HepG2 (cell line): ENCODE measurements around the gene FAM209B. TPM values are rescaled to one million over a fixed set of nuclear protein-coding genes. Genes with fewer than 3 reads are reported as not detected.

ENCODE experiments used
- BORCS8-MEF2B ChIP-seq: sonication (generic); formaldehyde crosslinking; IDR thresholded peaks from 2 replicates; pipeline ENCODE4 v1.8.0; 2022; ENCODE audit warnings: mild to moderate bottlenecking, missing genetic modification reagents
- DNMT3B ChIP-seq: conservative IDR thresholded peaks from 2 replicates; pipeline ENCODE4 v1.6.1; 2016; ENCODE audit warnings: missing biosample characterization, control low read depth
- EED ChIP-seq: sonication (generic); formaldehyde crosslinking; IDR thresholded peaks from 2 replicates; pipeline ENCODE4 v1.5.0; 2020; ENCODE audit warnings: mild to moderate bottlenecking, missing genetic modification reagents
- ELF3 ChIP-seq: IDR thresholded peaks from 2 replicates; pipeline ENCODE4 v1.6.1; 2016; ENCODE audit warnings: missing genetic modification reagents, missing compliant biosample characterization
- GATAD2A ChIP-seq: IDR thresholded peaks from 2 replicates; pipeline ENCODE4 v1.6.1; 2016
- HNF4A ChIP-seq: sonication (generic); formaldehyde crosslinking; IDR thresholded peaks from 2 replicates; pipeline ENCODE4 v1.4.0; 2020; ENCODE audit warnings: missing genetic modification reagents
- MAFF ChIP-seq: IDR thresholded peaks from 2 replicates; pipeline ENCODE4 v1.6.1; 2011; ENCODE audit warnings: low read depth, low read length, improper control_type of control experiment
- MAZ ChIP-seq, 2 experiments: sonication (generic) in 1 of 2; formaldehyde crosslinking in 1 of 2; IDR thresholded peaks; 2 replicates each; pipeline versions ENCODE4 v1.5.0 to v1.6.1; 2012 to 2020; ENCODE audit warnings: low read depth in 2 of 2, mild to moderate bottlenecking in 2 of 2, borderline replicate concordance in 1 of 2, improper control_type of control experiment in 1 of 2, low read length in 1 of 2, missing genetic modification reagents in 1 of 2, moderate library complexity in 1 of 2
- MED1 ChIP-seq: sonication (generic); formaldehyde crosslinking; IDR thresholded peaks from 2 replicates; pipeline ENCODE4 v1.4.0; 2020; ENCODE audit warnings: missing genetic modification reagents
- MED8 ChIP-seq: sonication (generic); formaldehyde crosslinking; IDR thresholded peaks from 2 replicates; pipeline ENCODE4 v1.8.1; 2023; ENCODE audit warnings: mild to moderate bottlenecking, missing genetic modification reagents; ENCODE audit not compliant: insufficient replicate concordance
- NFYC ChIP-seq: IDR thresholded peaks from 2 replicates; pipeline ENCODE4 v1.6.1; 2016; ENCODE audit warnings: missing genetic modification reagents, missing compliant biosample characterization
- NR2F2 ChIP-seq: IDR thresholded peaks from 2 replicates; pipeline ENCODE4 v1.6.1; 2012; ENCODE audit warnings: low read depth, inconsistent platforms, borderline replicate concordance
- PHF5A ChIP-seq: IDR thresholded peaks from one replicate; pipeline ENCODE4 v1.6.1; 2018; ENCODE audit warnings: low read depth, missing genetic modification reagents; ENCODE audit not compliant: unreplicated experiment
- REPIN1 ChIP-seq: sonication (generic); formaldehyde crosslinking; IDR thresholded peaks from 2 replicates; pipeline ENCODE4 v1.8.0; 2022; ENCODE audit warnings: missing genetic modification reagents, low read depth, mild to moderate bottlenecking, borderline replicate concordance
- REXO4 ChIP-seq: sonication (generic); formaldehyde crosslinking; IDR thresholded peaks from 2 replicates; pipeline ENCODE4 v1.8.0; 2022; ENCODE audit warnings: missing genetic modification reagents, mild to moderate bottlenecking, borderline replicate concordance
- RFX5 ChIP-seq: IDR thresholded peaks from 2 replicates; pipeline ENCODE4 v1.6.1; 2011; ENCODE audit warnings: low read depth, low read length, improper control_type of control experiment
- SAFB2 ChIP-seq: sonication (generic); formaldehyde crosslinking; IDR thresholded peaks from 2 replicates; pipeline ENCODE4 v1.5.1; 2020; ENCODE audit warnings: missing genetic modification reagents, low read depth, mild to moderate bottlenecking, borderline replicate concordance
- THYN1 ChIP-seq: sonication (generic); formaldehyde crosslinking; IDR thresholded peaks from 2 replicates; pipeline ENCODE4 v1.8.1; 2023; ENCODE audit warnings: low read depth, mild to moderate bottlenecking, moderate library complexity, missing genetic modification reagents, borderline replicate concordance
- ZC3H4 ChIP-seq: sonication (generic); formaldehyde crosslinking; IDR thresholded peaks from 2 replicates; pipeline ENCODE4 v1.4.0; 2020; ENCODE audit warnings: missing genetic modification reagents, borderline replicate concordance
- ZNF12 ChIP-seq: sonication (generic); formaldehyde crosslinking; IDR thresholded peaks from 2 replicates; pipeline ENCODE4 v1.5.0; 2020; ENCODE audit warnings: missing genetic modification reagents
- ZNF468 ChIP-seq: sonication (generic); formaldehyde crosslinking; IDR thresholded peaks from 2 replicates; pipeline ENCODE4 v1.8.0; 2022; ENCODE audit warnings: mild to moderate bottlenecking, moderate library complexity, missing genetic modification reagents
- ZNF546 ChIP-seq: sonication (generic); formaldehyde crosslinking; conservative IDR thresholded peaks from 2 replicates; pipeline ENCODE4 v1.8.1; 2023; ENCODE audit warnings: mild to moderate bottlenecking, missing genetic modification reagents
- ZNF607 ChIP-seq: sonication (generic); formaldehyde crosslinking; IDR thresholded peaks from 2 replicates; pipeline ENCODE4 v1.5.1; 2020; ENCODE audit warnings: missing genetic modification reagents, mild to moderate bottlenecking, borderline replicate concordance
- ZNF678 ChIP-seq: sonication (generic); formaldehyde crosslinking; IDR thresholded peaks from 2 replicates; pipeline ENCODE4 v1.4.0; 2020; ENCODE audit warnings: mild to moderate bottlenecking, missing genetic modification reagents
- ZNF761 ChIP-seq: sonication (generic); formaldehyde crosslinking; conservative IDR thresholded peaks from 2 replicates; pipeline ENCODE4 v1.4.0; 2020; ENCODE audit warnings: mild to moderate bottlenecking, missing genetic modification reagents
- ZNF788 ChIP-seq: sonication (generic); formaldehyde crosslinking; IDR thresholded peaks from 2 replicates; pipeline ENCODE4 v1.5.0; 2020; ENCODE audit warnings: mild to moderate bottlenecking, missing genetic modification reagents, borderline replicate concordance
- polyA plus RNA-seq, 8 experiments: library from polyadenylated mRNA; depleted of rRNA in 3 of 8; stranded (reverse) in 7 of 8; unstranded in 1 of 8; fragments of >200 nt; fragmentation: Illumina TruSeq in 4 of 8; extraction: Trizol in 4 of 8; gene quantifications; 2 replicates each; pipeline versions ENCODE4 v1.2.1 to v1.2.3, GENCODE V29; 2011 to 2016; ENCODE audit warnings: low read depth in 4 of 8, missing spikeins in 1 of 8, mixed read lengths in 1 of 8; ENCODE audit not compliant: insufficient read depth in 1 of 8
- total RNA-seq, 5 experiments: library from RNA; depleted of rRNA; stranded (reverse); fragments of >200 nt; fragmentation: Illumina TruSeq; extraction: Trizol; gene quantifications; 2 replicates each; pipeline ENCODE4 v1.2.3, GENCODE V29; 2016; ENCODE audit warnings: low read depth in 1 of 5
- TF ChIP-seq, protein P1 (sequence below): IDR thresholded peaks from 2 replicates; pipeline ENCODE4 v1.6.1; 2012; ENCODE audit warnings: low read depth, low read length, improper control_type of control experiment
- TF ChIP-seq, protein P2 (sequence below): IDR thresholded peaks from 2 replicates; pipeline ENCODE4 v1.6.1; 2016
- TF ChIP-seq, protein P3 (sequence below): sonication (generic); formaldehyde crosslinking; IDR thresholded peaks from 2 replicates; pipeline ENCODE4 v1.8.1; 2023; ENCODE audit warnings: missing genetic modification reagents, mild to moderate bottlenecking, borderline replicate concordance

The FAM209B gene
- total and polyA plus RNA-seq, 2 of the 13 experiments (the other 11 are each of a cell fraction or from before 2014, with no cell fraction given), result 0.24 to 0.42 TPM

DNA sequence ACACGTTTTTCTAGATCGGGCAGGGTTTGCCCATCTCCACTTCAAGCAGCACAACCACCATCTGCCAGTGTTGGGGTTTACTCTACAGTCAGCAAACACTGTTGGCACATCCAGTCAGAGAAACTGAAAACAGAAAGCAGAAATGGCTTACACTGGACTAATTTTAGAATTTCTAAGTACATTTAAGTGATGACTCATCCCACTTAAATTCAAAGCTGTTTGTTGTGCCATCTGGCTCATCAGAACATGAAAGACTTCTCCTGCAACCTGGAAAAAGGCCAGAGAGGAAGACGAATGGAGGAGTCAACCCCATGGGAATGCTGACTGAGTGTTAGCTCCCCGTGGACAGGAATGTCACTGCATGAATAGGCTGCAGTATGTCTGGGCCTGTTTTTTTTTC, 21.8 kb downstream of the FAM209B start (continued):
- no peak for TF ChIP-seq ZNF788
- TF ChIP-seq DNMT3B (CRISPR knock-in tag), result 0 out of 2 replicates have a peak, but pooled peaks have one; percentile 85
- TF ChIP-seq, protein P1, sequence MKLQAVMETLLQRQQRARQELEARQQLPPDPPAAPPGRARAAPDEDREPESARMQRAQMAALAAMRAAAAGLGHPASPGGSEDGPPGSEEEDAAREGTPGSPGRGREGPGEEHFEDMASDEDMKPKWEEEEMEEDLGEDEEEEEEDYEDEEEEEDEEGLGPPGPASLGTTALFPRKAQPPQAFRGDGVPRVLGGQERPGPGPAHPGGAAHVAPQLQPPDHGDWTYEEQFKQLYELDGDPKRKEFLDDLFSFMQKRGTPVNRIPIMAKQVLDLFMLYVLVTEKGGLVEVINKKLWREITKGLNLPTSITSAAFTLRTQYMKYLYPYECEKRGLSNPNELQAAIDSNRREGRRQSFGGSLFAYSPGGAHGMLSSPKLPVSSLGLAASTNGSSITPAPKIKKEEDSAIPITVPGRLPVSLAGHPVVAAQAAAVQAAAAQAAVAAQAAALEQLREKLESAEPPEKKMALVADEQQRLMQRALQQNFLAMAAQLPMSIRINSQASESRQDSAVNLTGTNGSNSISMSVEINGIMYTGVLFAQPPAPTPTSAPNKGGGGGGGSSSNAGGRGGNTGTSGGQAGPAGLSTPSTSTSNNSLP, result peak; percentile 73; the same call in 1 of the 2 replicates
- no peak for TF ChIP-seq MAZ (IDR thresholded peaks at IDR 0.05; ENCODE audit: borderline replicate concordance, low read depth, low read length)
- no peak for TF ChIP-seq MAZ (CRISPR knock-in tag; IDR thresholded peaks at IDR 0.05; ENCODE audit: low read depth)
- no peak for TF ChIP-seq NR2F2
- no peak for TF ChIP-seq MED1
- TF ChIP-seq BORCS8-MEF2B, result no peak
- TF ChIP-seq MAFF, result peak; percentile 76
- no peak for TF ChIP-seq ZNF12 (CRISPR knock-in tag)
- TF ChIP-seq ELF3 (CRISPR knock-in tag), result 0 out of 2 replicates have a peak, but pooled peaks have one; percentile 55
- TF ChIP-seq RFX5, result no peak
- no peak for TF ChIP-seq THYN1
- no peak for TF ChIP-seq REPIN1 (CRISPR knock-in tag)
- TF ChIP-seq ZNF546 (CRISPR knock-in tag), result no peak
- no peak for TF ChIP-seq EED
- TF ChIP-seq ZC3H4 (CRISPR knock-in tag), result no peak
- TF ChIP-seq ZNF761 (CRISPR knock-in tag), result no peak
- no peak for TF ChIP-seq NFYC (CRISPR knock-in tag)
- no peak for TF ChIP-seq REXO4 (CRISPR knock-in tag)
- TF ChIP-seq ZNF468 (CRISPR knock-in tag), result no peak
- TF ChIP-seq GATAD2A (CRISPR knock-in tag), result peak; percentile 47
- no peak for TF ChIP-seq HNF4A
- TF ChIP-seq, protein P2, sequence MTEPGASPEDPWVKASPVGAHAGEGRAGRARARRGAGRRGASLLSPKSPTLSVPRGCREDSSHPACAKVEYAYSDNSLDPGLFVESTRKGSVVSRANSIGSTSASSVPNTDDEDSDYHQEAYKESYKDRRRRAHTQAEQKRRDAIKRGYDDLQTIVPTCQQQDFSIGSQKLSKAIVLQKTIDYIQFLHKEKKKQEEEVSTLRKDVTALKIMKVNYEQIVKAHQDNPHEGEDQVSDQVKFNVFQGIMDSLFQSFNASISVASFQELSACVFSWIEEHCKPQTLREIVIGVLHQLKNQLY (CRISPR knock-in tag), result no peak
- TF ChIP-seq SAFB2, result no peak
- TF ChIP-seq PHF5A (CRISPR knock-in tag), result no peak
- TF ChIP-seq ZNF678 (CRISPR knock-in tag), result no peak
- no peak for TF ChIP-seq MED8 (CRISPR knock-in tag)
- TF ChIP-seq, protein P3, sequence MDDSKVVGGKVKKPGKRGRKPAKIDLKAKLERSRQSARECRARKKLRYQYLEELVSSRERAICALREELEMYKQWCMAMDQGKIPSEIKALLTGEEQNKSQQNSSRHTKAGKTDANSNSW, result no peak
- no peak for TF ChIP-seq ZNF607
